Endothelial cell of umbilical vein (primary cell): ENCODE data around the gene TUBGCP3.

ENCODE experiments used
- POLR2AphosphoS5 ChIP-seq: IDR thresholded peaks from 2 replicates; pipeline ENCODE4 v1.6.1; 2012; ENCODE audit warnings: low read depth, mild to moderate bottlenecking, control low read depth, low read length, moderate library complexity; ENCODE audit not compliant: insufficient read depth
- TF ChIP-seq, protein P1 (sequence below), 2 donors: IDR thresholded peaks; 1 replicate in 1 of 2; 2 replicates in 1 of 2; pipeline ENCODE4 v1.5.1; 2011; ENCODE audit warnings: low read length in 2 of 2, mild to moderate bottlenecking in 2 of 2, moderate library complexity in 2 of 2, control low read depth in 1 of 2, inconsistent platforms in 1 of 2, low read depth in 1 of 2; ENCODE audit not compliant: insufficient read depth in 1 of 2; ENCODE audit errors: extremely low read depth in 1 of 2

DNA sequence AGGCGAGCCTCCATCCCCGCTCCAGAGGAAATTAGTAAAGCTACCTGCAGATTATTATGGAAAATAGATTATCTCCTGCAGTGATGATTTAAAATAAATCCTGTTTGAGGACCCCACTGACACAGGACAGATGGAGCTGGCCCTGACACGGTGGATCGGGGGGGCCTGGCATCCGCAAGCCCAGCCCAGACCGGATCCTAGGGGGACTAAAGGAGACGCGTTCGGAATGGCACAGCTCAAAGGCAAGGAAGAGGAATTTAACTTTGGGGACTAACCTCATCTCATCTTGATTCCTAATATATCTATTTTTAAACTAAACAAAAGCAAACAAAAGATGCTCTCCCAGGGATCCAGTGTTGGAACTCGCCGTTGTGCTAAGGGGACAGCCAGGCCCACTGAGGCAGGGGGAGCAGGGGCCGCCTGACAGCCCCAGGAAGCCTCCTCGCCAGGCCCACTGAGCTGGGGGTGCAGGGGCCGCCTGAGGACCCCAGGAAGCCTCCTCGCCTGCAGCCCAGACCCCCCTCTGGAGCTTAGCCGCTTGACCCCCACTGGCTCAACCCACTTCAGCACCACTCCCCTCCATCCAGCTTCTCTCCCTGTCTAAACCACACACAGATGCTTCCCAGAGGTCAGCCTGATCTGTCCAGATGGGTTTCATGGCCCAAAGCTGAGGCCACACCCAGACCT, 133.2 kb downstream of the TUBGCP3 start:
- no peak for TF ChIP-seq POLR2AphosphoS5
- TF ChIP-seq, protein P1, sequence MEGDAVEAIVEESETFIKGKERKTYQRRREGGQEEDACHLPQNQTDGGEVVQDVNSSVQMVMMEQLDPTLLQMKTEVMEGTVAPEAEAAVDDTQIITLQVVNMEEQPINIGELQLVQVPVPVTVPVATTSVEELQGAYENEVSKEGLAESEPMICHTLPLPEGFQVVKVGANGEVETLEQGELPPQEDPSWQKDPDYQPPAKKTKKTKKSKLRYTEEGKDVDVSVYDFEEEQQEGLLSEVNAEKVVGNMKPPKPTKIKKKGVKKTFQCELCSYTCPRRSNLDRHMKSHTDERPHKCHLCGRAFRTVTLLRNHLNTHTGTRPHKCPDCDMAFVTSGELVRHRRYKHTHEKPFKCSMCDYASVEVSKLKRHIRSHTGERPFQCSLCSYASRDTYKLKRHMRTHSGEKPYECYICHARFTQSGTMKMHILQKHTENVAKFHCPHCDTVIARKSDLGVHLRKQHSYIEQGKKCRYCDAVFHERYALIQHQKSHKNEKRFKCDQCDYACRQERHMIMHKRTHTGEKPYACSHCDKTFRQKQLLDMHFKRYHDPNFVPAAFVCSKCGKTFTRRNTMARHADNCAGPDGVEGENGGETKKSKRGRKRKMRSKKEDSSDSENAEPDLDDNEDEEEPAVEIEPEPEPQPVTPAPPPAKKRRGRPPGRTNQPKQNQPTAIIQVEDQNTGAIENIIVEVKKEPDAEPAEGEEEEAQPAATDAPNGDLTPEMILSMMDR (IDR thresholded peaks at IDR 0.05; ENCODE audit: extremely low read depth in 1 of 2, insufficient read depth in 1 of 2, low read depth in 1 of 2, low read length in 2 of 2): no peak
